Activated T-helper 1 cell treated with Interleukin-2 at 50 U/mL for 16 hours (primary cell): ENCODE results near the gene TBATA.

ENCODE experiments used
- DNase-seq: peaks from one replicate; pipeline ENCODE4 v3.0.0-alpha.2; 2020; ENCODE audit warnings: low read depth

TBATA gene

GRCh38 chr10:70807556-70807955 lies 22.4 kb upstream of the TBATA start:
- DNase-seq = no peak

- no peak for DNase-seq
These were observed 21.7 kb upstream of the TBATA start for GRCh38 chr10:70806841-70807240.

GRCh38 chr10:70805619-70806215 lies 20.5 kb upstream of the TBATA start:
- DNase-seq = no peak

GRCh38 chr10:70804421-70804808 lies 19.2 kb upstream of the TBATA start:
- DNase-seq = no peak

- no peak for DNase-seq
These were observed 18.7 kb upstream of the TBATA start for GRCh38 chr10:70803775-70804420.

GRCh38 chr10:70801854-70802253 lies 16.7 kb upstream of the TBATA start:
- DNase-seq = no peak

- no peak for DNase-seq
These were observed 13.9 kb upstream of the TBATA start for GRCh38 chr10:70799124-70799523.

GRCh38 chr10:70797840-70798239 lies 12.7 kb upstream of the TBATA start:
- DNase-seq = no peak

GRCh38 chr10:70795613-70796012 lies 10.4 kb upstream of the TBATA start:
- no peak for DNase-seq

- DNase-seq = no peak
These were observed 6.3 kb upstream of the TBATA start for GRCh38 chr10:70791386-70792039.

- no peak for DNase-seq
These were observed 1.7 kb upstream of the TBATA start for GRCh38 chr10:70786799-70787415.

GRCh38 chr10:70784471-70784870 lies 706 bp downstream of the TBATA start:
- DNase-seq = no peak

GRCh38 chr10:70784016-70784415 lies 1.2 kb downstream of the TBATA start:
- DNase-seq = no peak

- DNase-seq = no peak
These were observed 2.2 kb downstream of the TBATA start for GRCh38 chr10:70782746-70783680.

GRCh38 chr10:70782086-70782745 lies 3.0 kb downstream of the TBATA start:
- no peak for DNase-seq

- DNase-seq = no peak
These were observed 3.6 kb downstream of the TBATA start for GRCh38 chr10:70781461-70782051.

GRCh38 chr10:70780772-70781171 lies 4.4 kb downstream of the TBATA start:
- DNase-seq = no peak

GRCh38 chr10:70780370-70780760 lies 4.8 kb downstream of the TBATA start:
- no peak for DNase-seq

GRCh38 chr10:70779511-70780369 lies 5.4 kb downstream of the TBATA start:
- no peak for DNase-seq

GRCh38 chr10:70779088-70779487 lies 6.1 kb downstream of the TBATA start:
- DNase-seq = no peak
